OCI-LY3 (cell line): ENCODE data around the gene IZUMO4.

Source experiments
- EZH2phosphoT487 ChIP-seq: fragments of 200-600 bp; shearing (Covaris generic); IDR thresholded peaks from 2 replicates; pipeline ENCODE4 v1.6.1; 2018; ENCODE audit warnings: antibody characterized with exemption, mixed run types, low read depth
- TF ChIP-seq, protein P1 (sequence below): fragments of 200-600, 300-600 bp; sonication (generic); IDR thresholded peaks from 2 replicates; pipeline ENCODE4 v1.5.1; 2014; ENCODE audit warnings: antibody characterized with exemption, low read length, low read depth

- TF ChIP-seq, protein P1, sequence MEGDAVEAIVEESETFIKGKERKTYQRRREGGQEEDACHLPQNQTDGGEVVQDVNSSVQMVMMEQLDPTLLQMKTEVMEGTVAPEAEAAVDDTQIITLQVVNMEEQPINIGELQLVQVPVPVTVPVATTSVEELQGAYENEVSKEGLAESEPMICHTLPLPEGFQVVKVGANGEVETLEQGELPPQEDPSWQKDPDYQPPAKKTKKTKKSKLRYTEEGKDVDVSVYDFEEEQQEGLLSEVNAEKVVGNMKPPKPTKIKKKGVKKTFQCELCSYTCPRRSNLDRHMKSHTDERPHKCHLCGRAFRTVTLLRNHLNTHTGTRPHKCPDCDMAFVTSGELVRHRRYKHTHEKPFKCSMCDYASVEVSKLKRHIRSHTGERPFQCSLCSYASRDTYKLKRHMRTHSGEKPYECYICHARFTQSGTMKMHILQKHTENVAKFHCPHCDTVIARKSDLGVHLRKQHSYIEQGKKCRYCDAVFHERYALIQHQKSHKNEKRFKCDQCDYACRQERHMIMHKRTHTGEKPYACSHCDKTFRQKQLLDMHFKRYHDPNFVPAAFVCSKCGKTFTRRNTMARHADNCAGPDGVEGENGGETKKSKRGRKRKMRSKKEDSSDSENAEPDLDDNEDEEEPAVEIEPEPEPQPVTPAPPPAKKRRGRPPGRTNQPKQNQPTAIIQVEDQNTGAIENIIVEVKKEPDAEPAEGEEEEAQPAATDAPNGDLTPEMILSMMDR: no peak
- no peak for TF ChIP-seq EZH2phosphoT487
Measured at GRCh38 chr19:2080336-2080988, 16.3 kb upstream of the IZUMO4 start.
